Measurements from ENCODE around the gene NCBP1. TPM values are rescaled to one million over a fixed set of nuclear protein-coding genes. Genes with fewer than 3 reads are reported as not detected.

NCBP1 gene
- 23.8 to 27.8 TPM (median 26.1 TPM) in 5 replicates for total RNA-seq (2022; extraction: Qiagen RNA extraction)

GRCh38 chr9:97632985-97633858, at the start of gene NCBP1, which contains the start of gene TSTD2:
NCBP1 (plus strand) TSS chr9:97633821; CDS start chr9:97633882, 61 bp downstream.
TSTD2 (minus strand) TSS chr9:97633368; CDS start chr9:97627562, 5,806 bp downstream.

GRCh38 chr9:97696803-97697601, 63.4 kb downstream of the NCBP1 start, which contains the start of gene XPA:
XPA (minus strand) TSS chr9:97697340; CDS start chr9:97697292, 48 bp downstream.

Other genes starting within 250 kb of the NCBP1 start
- gene TDRD7, start 221.7 kb upstream of the NCBP1 start, total RNA-seq (2022; extraction: Qiagen RNA extraction), result 10.7 to 16.0 TPM (median 13.0 TPM) in 5 replicates
- 1.6 to 2.3 TPM (median 1.8 TPM) in 5 replicates for gene TMOD1, start 132.2 kb upstream of the NCBP1 start, total RNA-seq (2022; extraction: Qiagen RNA extraction)
- 9.6 to 11.2 TPM (median 10.9 TPM) in 5 replicates for gene TSTD2, start 453 bp upstream of the NCBP1 start, total RNA-seq (2022; extraction: Qiagen RNA extraction)
- 13.8 to 14.3 TPM (median 14.1 TPM) in 5 replicates for gene XPA, start 63.5 kb downstream of the NCBP1 start, total RNA-seq (2022; extraction: Qiagen RNA extraction)
- gene FOXE1, start 219.4 kb downstream of the NCBP1 start, total RNA-seq (2022; extraction: Qiagen RNA extraction), result 3.4 to 4.0 TPM (median 3.7 TPM) in 5 replicates